H1 (cell line): Measurements from ENCODE around the gene NWD2. TPM values are rescaled to one million over a fixed set of nuclear protein-coding genes. Genes with fewer than 3 reads are reported as not detected.

Source experiments
- CTCF ChIA-PET: fragments of 300-600 bp; sonication (Branson Sonifier 250); formaldehyde crosslinking; loops from one replicate; lab custom pipeline; 2021; ENCODE audit not compliant: partially characterized antibody; lab: Charles Lee
- POLR2A ChIA-PET: fragments of 300-600 bp; sonication (Branson Sonifier 250); formaldehyde crosslinking; loops from one replicate; lab custom pipeline; 2021; ENCODE audit warnings: inconsistent platforms; ENCODE audit not compliant: partially characterized antibody; lab: Charles Lee
- DNase-seq, 2 experiments: peaks; one replicate each; pipeline versions ENCODE4 v3.0.0 to v3.0.0-alpha.2; 2010 to 2022; ENCODE audit warnings: low spot score in 2 of 2, low read depth in 1 of 2, mixed read lengths in 1 of 2
- FAIRE-seq: peaks from 2 replicates; lab custom pipeline; 2011; peaks lifted over from hg19 to GRCh38; lab: Jason Lieb, UNC
- H2AFZ ChIP-seq: 2 replicates; pipeline ENCODE4 v1.8.1; 2012; ENCODE audit warnings: low read length, inconsistent platforms
- H2AK5ac ChIP-seq: 2 replicates; pipeline ENCODE4 v1.6.1; 2013; ENCODE audit warnings: low read depth, low read length
- H2BK120ac ChIP-seq: replicated peaks from 2 replicates; pipeline ENCODE3; 2013; ENCODE audit warnings: low read depth, low read length, inconsistent platforms
- H2BK12ac ChIP-seq: 2 replicates; pipeline ENCODE4 v1.6.1; 2013; ENCODE audit warnings: low read depth, low read length
- H2BK15ac ChIP-seq: 2 replicates; pipeline ENCODE4 v1.6.1; 2013; ENCODE audit warnings: low read length
- H2BK20ac ChIP-seq: 2 replicates; pipeline ENCODE4 v1.6.1; 2013; ENCODE audit warnings: low read length
- H2BK5ac ChIP-seq: 2 replicates; pipeline ENCODE4 v1.6.1; 2013; ENCODE audit warnings: low read depth, low read length
- H3K14ac ChIP-seq: 2 replicates; pipeline ENCODE4 v1.6.1; 2013; ENCODE audit warnings: inconsistent platforms; ENCODE audit not compliant: insufficient read length
- H3K18ac ChIP-seq: 2 replicates; pipeline ENCODE4 v1.6.1; 2013; ENCODE audit warnings: low read length; ENCODE audit errors: extremely low read depth
- H3K23ac ChIP-seq: 2 replicates; pipeline ENCODE4 v1.6.1; 2013; ENCODE audit warnings: inconsistent platforms; ENCODE audit not compliant: insufficient read length
- H3K23me2 ChIP-seq: 2 replicates; pipeline ENCODE4 v1.6.1; 2013; ENCODE audit warnings: low read depth, low read length
- H3K27ac ChIP-seq: 2 replicates; pipeline ENCODE4 v1.6.1; 2011; ENCODE audit warnings: low read depth, low read length, inconsistent platforms
- H3K27me3 ChIP-seq, 4 experiments: replicated peaks in 1 of 4; 1 replicate in 1 of 4; 2 replicates in 3 of 4; pipeline versions ENCODE4 v1.6.1 to v1.8.1; 2011 to 2013; ENCODE audit warnings: low read length in 3 of 4, mild to moderate bottlenecking in 3 of 4, inconsistent platforms in 2 of 4, mixed read lengths in 2 of 4, moderate library complexity in 1 of 4; ENCODE audit not compliant: control insufficient read depth in 3 of 4, insufficient read depth in 3 of 4; ENCODE audit errors: extremely low read depth in 1 of 4
- H3K36me3 ChIP-seq, 4 experiments: 2 replicates each; pipeline versions ENCODE4 v1.6.1 to v1.8.1; 2011 to 2013; ENCODE audit warnings: mild to moderate bottlenecking in 4 of 4, low read length in 3 of 4, moderate library complexity in 2 of 4, control low read depth in 1 of 4, inconsistent platforms in 1 of 4; ENCODE audit not compliant: insufficient read depth in 4 of 4, control insufficient read depth in 2 of 4
- H3K4ac ChIP-seq: replicated peaks from 2 replicates; pipeline ENCODE3; 2013; ENCODE audit warnings: low read length, low read depth, mixed read lengths, inconsistent platforms; ENCODE audit not compliant: insufficient read length
- H3K4me1 ChIP-seq, 4 experiments: replicated peaks in 1 of 4; 1 replicate in 1 of 4; 2 replicates in 3 of 4; pipeline versions ENCODE4 v1.6.1 to v1.8.1; 2011 to 2013; ENCODE audit warnings: low read length in 3 of 4, inconsistent platforms in 2 of 4, mixed read lengths in 1 of 4; ENCODE audit not compliant: insufficient read depth in 4 of 4, control insufficient read depth in 3 of 4
- H3K4me2 ChIP-seq, 2 experiments: 2 replicates each; pipeline versions ENCODE4 v1.6.1 to v1.8.1; 2011 to 2013; ENCODE audit warnings: low read depth in 2 of 2, low read length in 2 of 2, control low read depth in 1 of 2, inconsistent platforms in 1 of 2, mild to moderate bottlenecking in 1 of 2; ENCODE audit not compliant: insufficient read depth in 1 of 2
- H3K4me3 ChIP-seq, 4 experiments: fragments of 200-600, 300-600 bp in 1 of 4; sonication (generic), shearing (Covaris generic), sonication (Bioruptor Twin) in 1 of 4; 2 replicates each; pipeline versions ENCODE4 v1.5.1 to v1.8.1; 2011 to 2016; ENCODE audit warnings: low read length in 4 of 4, low read depth in 3 of 4, control low read depth in 2 of 4, inconsistent platforms in 2 of 4, mild to moderate bottlenecking in 2 of 4, mixed read lengths in 1 of 4, moderate library complexity in 1 of 4; ENCODE audit not compliant: insufficient read depth in 2 of 4; ENCODE audit errors: extremely low read depth in 1 of 4
- H3K56ac ChIP-seq: replicated peaks from 2 replicates; pipeline ENCODE3; 2013; ENCODE audit warnings: low read depth, mild to moderate bottlenecking, mixed read lengths, low read length, inconsistent platforms; ENCODE audit not compliant: insufficient read length
- H3K79me1 ChIP-seq: 2 replicates; pipeline ENCODE4 v1.6.1; 2013; ENCODE audit warnings: low read depth, low read length, control low read depth
- H3K79me2 ChIP-seq, 2 experiments: 2 replicates each; pipeline versions ENCODE4 v1.6.1 to v1.8.1; 2012 to 2013; ENCODE audit warnings: low read length in 2 of 2, mild to moderate bottlenecking in 2 of 2, inconsistent platforms in 1 of 2; ENCODE audit not compliant: insufficient read depth in 2 of 2, control insufficient read depth in 1 of 2
- H3K9ac ChIP-seq, 4 experiments: replicated peaks in 1 of 4; 1 replicate in 1 of 4; 2 replicates in 3 of 4; pipeline versions ENCODE4 v1.6.1 to v1.8.1; 2011 to 2013; ENCODE audit warnings: low read depth in 3 of 4, low read length in 3 of 4, control low read depth in 2 of 4, mild to moderate bottlenecking in 2 of 4, moderate library complexity in 2 of 4, inconsistent platforms in 1 of 4; ENCODE audit errors: extremely low read depth in 1 of 4
- H3K9me3 ChIP-seq, 2 experiments: 2 replicates each; pipeline versions ENCODE4 v1.6.1 to v1.8.1; 2012 to 2013; ENCODE audit warnings: mild to moderate bottlenecking in 2 of 2, moderate library complexity in 2 of 2, control low read depth in 1 of 2, inconsistent platforms in 1 of 2, low read depth in 1 of 2, low read length in 1 of 2, mixed read lengths in 1 of 2; ENCODE audit not compliant: insufficient read depth in 2 of 2
- H4K20me1 ChIP-seq, 2 experiments: replicated peaks in 1 of 2; 2 replicates each; pipeline versions ENCODE3 to v1.8.1; 2011 to 2013; ENCODE audit warnings: inconsistent platforms in 2 of 2, low read length in 2 of 2, mild to moderate bottlenecking in 1 of 2; ENCODE audit not compliant: insufficient read depth in 2 of 2, control insufficient read depth in 1 of 2
- H4K5ac ChIP-seq: 2 replicates; pipeline ENCODE4 v1.6.1; 2013; ENCODE audit warnings: low read length, low read depth, mixed read lengths, inconsistent platforms; ENCODE audit not compliant: insufficient read length
- H4K8ac ChIP-seq: 2 replicates; pipeline ENCODE4 v1.8.0; 2013; ENCODE audit warnings: mild to moderate bottlenecking, moderate library complexity, low read length, inconsistent platforms; ENCODE audit not compliant: insufficient read depth; ENCODE audit errors: extremely low read depth
- H4K91ac ChIP-seq: replicated peaks from 2 replicates; pipeline ENCODE3; 2013; ENCODE audit warnings: low read length, mixed read lengths, inconsistent platforms; ENCODE audit not compliant: insufficient read length
- EZH2 ChIP-seq: fragments of 200-600 bp; sonication (generic); IDR thresholded peaks from 2 replicates; pipeline ENCODE4 v1.7.1; 2012; ENCODE audit warnings: low read depth, mild to moderate bottlenecking, moderate library complexity, low read length, inconsistent platforms; ENCODE audit not compliant: severe bottlenecking
- WGBS, 2 experiments: shearing (Covaris generic) in 1 of 2; methylation state at CpG; one replicate each; pipeline versions ENCODE4 v1.1.6 to v1.1.7; 2013 to 2015; ENCODE audit warnings: low lambda C conversion rate in 2 of 2, mixed read lengths in 2 of 2, inconsistent platforms in 1 of 2, low coverage in 1 of 2, missing lambda C conversion rate in 1 of 2; ENCODE audit not compliant: insufficient replicate concordance in 2 of 2, insufficient coverage in 1 of 2, insufficient read length in 1 of 2; ENCODE audit errors: extremely low coverage in 1 of 2, missing lambda C conversion rate in 1 of 2; 5-methylcytosine and 5-hydroxymethylcytosine counted together
- polyA plus RNA-seq, 7 experiments: library from polyadenylated mRNA; depleted of rRNA in 3 of 7; stranded (reverse) in 5 of 7; unstranded in 2 of 7; fragments of >200 nt in 5 of 7; fragments of 200-250 nt in 2 of 7; gene quantifications; 1 replicate in 5 of 7; 2 replicates in 1 of 7; 4 replicates in 1 of 7; pipeline versions ENCODE4 v1.2.1 to v1.2.3, GENCODE V29; 2011 to 2013; ENCODE audit warnings: missing spikeins in 2 of 7, mixed read lengths in 2 of 7
- total RNA-seq: library from RNA; stranded (reverse); fragmentation: NEBNext Ultra II Directional; extraction: Animal tissue kit (Norgen Biotek cat#: 25700); gene quantifications from 2 replicates; pipeline ENCODE4 v1.2.1, GENCODE V29; 2021

The NWD2 gene
- total and polyA plus RNA-seq, 2 of the 8 experiments (the other 6 are each of a cell fraction or from before 2014, with no cell fraction given): under 0.01 TPM; not detected in 1

- Histone ChIP-seq H4K5ac (no peak overlapping the region), H3K4me1 (no peaks in the 10 kb centered on the region), H3K79me2 (no peaks in the 10 kb centered on the region), H3K18ac (no peak overlapping the region), H3K4me3 (no peak overlapping the region), H3K23ac (no peak overlapping the region), H2AK5ac (no peak overlapping the region), H2BK20ac (no peak overlapping the region), H3K27me3 (no peaks in the 10 kb centered on the region), H3K36me3 (no peaks in the 10 kb centered on the region; a peak in 1 of 8 replicates), H3K79me1 (no peaks in the 10 kb centered on the region), H2BK12ac (no peak overlapping the region), H2BK5ac (no peak overlapping the region), H3K4ac (no peak overlapping the region), H3K4me2 (no peak overlapping the region), H3K9ac (no peak overlapping the region), H4K91ac (no peak overlapping the region), H2BK120ac (no peak overlapping the region), H2AFZ (no peak overlapping the region), H3K23me2 (no peaks in the 10 kb centered on the region), H3K27ac (no peak overlapping the region), H4K8ac (no peak overlapping the region), H3K9me3 (no peaks in the 10 kb centered on the region), H4K20me1 (no peaks in the 10 kb centered on the region), H2BK15ac (no peak overlapping the region), H3K14ac (no peak overlapping the region), H3K56ac (no peak overlapping the region)
- no peak for DNase-seq
- POLR2A ChIA-PET: no interaction called here
- WGBS, 2 experiments: 94% methylated on average over 4 of the region's 4 CpGs; no CpG with 5 or more reads in 1 of the 2 experiments
- CTCF ChIA-PET: interaction anchor here (0.8 to 1.6 kb wide), 3 partner anchors 8 to 128 kb away, joined by 3 to 5 read pairs (median 4); a partner anchor contains a TSS
- no peak for FAIRE-seq
- no peak for TF ChIP-seq EZH2
Observed at GRCh38 chr4:37437163-37437562, 192.6 kb downstream of the NWD2 start.
